Smooth muscle cell (in vitro differentiated cells): ENCODE data around the gene CENPK. TPM values are rescaled to one million over a fixed set of nuclear protein-coding genes. Genes with fewer than 3 reads are reported as not detected.

ENCODE experiments used
- DNase-seq: peaks from one replicate; lab custom pipeline; 2025; ENCODE audit not compliant: unreplicated experiment; lab: John Stamatoyannopoulos, UW
- H2AFZ ChIP-seq: fragments of 200-600 bp; sonication (generic); 2 replicates; pipeline ENCODE4 v1.6.0; 2016; ENCODE audit warnings: antibody characterized with exemption, low read depth, mild to moderate bottlenecking
- H3F3A ChIP-seq: fragments of 200-600 bp; sonication (generic); 2 replicates; pipeline ENCODE4 v1.6.0; 2017; ENCODE audit warnings: antibody characterized with exemption, low read depth
- H3K27ac ChIP-seq: fragments of 200-600 bp; sonication (generic); 2 replicates; pipeline ENCODE4 v1.5.1; 2016; ENCODE audit warnings: low read depth, mild to moderate bottlenecking
- H3K27me3 ChIP-seq: fragments of 200-600 bp; sonication (generic); 2 replicates; pipeline ENCODE4 v1.6.1; 2016; ENCODE audit warnings: low read depth, mild to moderate bottlenecking
- H3K36me3 ChIP-seq: fragments of 200-600 bp; sonication (generic); 2 replicates; pipeline ENCODE4 v1.5.1; 2016; ENCODE audit warnings: low read depth
- H3K4me1 ChIP-seq: fragments of 200-600 bp; sonication (generic); 2 replicates; pipeline ENCODE4 v1.5.1; 2016; ENCODE audit warnings: low read depth
- H3K4me2 ChIP-seq: fragments of 200-600 bp; sonication (generic); 2 replicates; pipeline ENCODE4 v1.6.0; 2016; ENCODE audit warnings: mild to moderate bottlenecking
- H3K4me3 ChIP-seq: fragments of 200-600 bp; sonication (generic); 2 replicates; pipeline ENCODE4 v1.5.1; 2016; ENCODE audit warnings: mild to moderate bottlenecking
- H3K79me2 ChIP-seq: fragments of 200-600 bp; sonication (generic); 2 replicates; pipeline ENCODE4 v1.6.0; 2016; ENCODE audit warnings: low read depth, mild to moderate bottlenecking
- H3K9ac ChIP-seq: fragments of 200-600 bp; sonication (generic); 2 replicates; pipeline ENCODE4 v1.6.0; 2016; ENCODE audit warnings: low read depth
- H3K9me3 ChIP-seq: fragments of 200-600 bp; sonication (generic); replicated peaks from 2 replicates; pipeline ENCODE4 v1.5.1; 2016; ENCODE audit warnings: low read depth
- H4K20me1 ChIP-seq: fragments of 200-600 bp; sonication (generic); 2 replicates; pipeline ENCODE4 v1.6.0; 2016; ENCODE audit warnings: low read depth
- CTCF ChIP-seq: fragments of 200-600 bp; sonication (generic); IDR thresholded peaks from 2 replicates; pipeline ENCODE4 v1.5.1; 2017; ENCODE audit warnings: borderline replicate concordance, mild to moderate bottlenecking, antibody characterized with exemption; ENCODE audit not compliant: insufficient read depth, poor library complexity, severe bottlenecking
- WGBS: methylation state at CpG from one replicate; pipeline ENCODE4 v1.1.7; 2016; ENCODE audit warnings: low lambda C conversion rate; 5-methylcytosine and 5-hydroxymethylcytosine counted together
- polyA plus RNA-seq: library from polyadenylated mRNA; unstranded; fragments of >200 nt; fragmentation: Nextera tagmentation; extraction: Ambion mirVana; gene quantifications from 2 replicates; pipeline ENCODE4 v1.2.1, GENCODE V29; 2016
- total RNA-seq: library from RNA; depleted of rRNA; stranded (reverse); fragments of >200 nt; gene quantifications from 2 replicates; pipeline ENCODE4 v1.2.3, GENCODE V29; 2014

Gene CENPK
- total and polyA plus RNA-seq, 2 experiments from 2014 or later = 19.2 to 22.9 TPM

GRCh38 chr5:65539827-65540226, 23.1 kb downstream of the CENPK start:
- Histone ChIP-seq H3K27ac (no peak overlapping the region), H3K27me3 (no peaks in the 10 kb centered on the region), H4K20me1 (no peaks in the 10 kb centered on the region), H3F3A (no peaks in the 10 kb centered on the region), H3K36me3 (no peaks in the 10 kb centered on the region), H3K9me3 (no peaks in the 10 kb centered on the region), H2AFZ (no peak overlapping the region), H3K4me2 (no peak overlapping the region), H3K4me1 (no peaks in the 10 kb centered on the region), H3K9ac (no peak overlapping the region), H3K79me2 (no peaks in the 10 kb centered on the region), H3K4me3 (no peak overlapping the region)
- no peak for DNase-seq
- no peak for TF ChIP-seq CTCF

- H3K27me3 ChIP-seq = no peaks in the 10 kb centered on the region
- H4K20me1 ChIP-seq = no peaks in the 10 kb centered on the region
- H3K4me3 ChIP-seq = no peak overlapping the region
- no peaks in the 10 kb centered on the region for H3F3A ChIP-seq
- H3K4me1 ChIP-seq = no peaks in the 10 kb centered on the region
- no peak overlapping the region for H2AFZ ChIP-seq
- no peak overlapping the region for H3K27ac ChIP-seq
- no peaks in the 10 kb centered on the region for H3K79me2 ChIP-seq
- DNase-seq = no peak
- no peak overlapping the region for H3K9ac ChIP-seq
- no peaks in the 10 kb centered on the region for H3K36me3 ChIP-seq
- H3K4me2 ChIP-seq = no peak overlapping the region
- no peaks in the 10 kb centered on the region for H3K9me3 ChIP-seq
- no peak for TF ChIP-seq CTCF
- WGBS = 88% methylated on average over 6 of the region's 6 CpGs
These were observed 27.4 kb downstream of the CENPK start for GRCh38 chr5:65535529-65535987.

GRCh38 chr5:65530904-65531303, 32.1 kb downstream of the CENPK start:
- H3K9ac ChIP-seq = no peak overlapping the region
- H3K79me2 ChIP-seq = no peaks in the 10 kb centered on the region
- no peaks in the 10 kb centered on the region for H3F3A ChIP-seq
- no peak overlapping the region for H3K4me3 ChIP-seq
- no peaks in the 10 kb centered on the region for H3K4me1 ChIP-seq
- no peaks in the 10 kb centered on the region for H4K20me1 ChIP-seq
- no peak for DNase-seq
- H3K27ac ChIP-seq = no peak overlapping the region
- no peaks in the 10 kb centered on the region for H3K9me3 ChIP-seq
- no peak for TF ChIP-seq CTCF
- no peak overlapping the region for H2AFZ ChIP-seq
- H3K27me3 ChIP-seq = no peaks in the 10 kb centered on the region
- no peaks in the 10 kb centered on the region for H3K36me3 ChIP-seq
- WGBS = 100% methylated on average over 1 of the region's 1 CpG
- no peak overlapping the region for H3K4me2 ChIP-seq

DNA sequence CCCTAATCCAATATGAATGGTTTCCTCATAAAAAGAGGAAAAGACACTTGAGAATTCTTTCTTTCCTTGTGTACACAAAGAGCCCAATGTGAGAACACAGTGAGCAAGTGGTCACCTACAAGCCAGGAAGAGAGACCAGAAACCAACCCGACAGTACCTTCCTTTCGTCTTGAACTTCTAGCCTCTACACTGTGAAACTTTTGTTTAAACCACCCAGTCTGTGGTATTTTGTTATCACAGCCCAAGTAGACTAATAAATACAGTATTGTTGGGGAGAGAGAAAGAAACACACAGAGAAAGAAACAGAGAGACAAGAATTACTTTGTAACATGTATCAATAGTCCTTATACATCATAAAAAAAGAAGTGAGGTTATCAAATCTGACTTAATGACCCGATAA, 37.2 kb downstream of the CENPK start:
- Histone ChIP-seq H2AFZ (no peak overlapping the region), H4K20me1 (no peaks in the 10 kb centered on the region), H3K4me3 (no peak overlapping the region), H3K79me2 (no peaks in the 10 kb centered on the region), H3K9ac (no peak overlapping the region), H3F3A (no peaks in the 10 kb centered on the region), H3K9me3 (no peaks in the 10 kb centered on the region), H3K27me3 (no peaks in the 10 kb centered on the region), H3K36me3 (no peaks in the 10 kb centered on the region), H3K27ac (no peak overlapping the region), H3K4me1 (no peaks in the 10 kb centered on the region), H3K4me2 (no peak overlapping the region)
- 96% methylated on average over 3 of the region's 3 CpGs for WGBS
- no peak for TF ChIP-seq CTCF
- DNase-seq = no peak
